ENCODE data around the gene IQSEC1. TPM values are rescaled to one million over a fixed set of nuclear protein-coding genes. Genes with fewer than 3 reads are reported as not detected.

The IQSEC1 gene
- total RNA-seq, 1 donor from 2014 or later = 63.1 TPM

DNA sequence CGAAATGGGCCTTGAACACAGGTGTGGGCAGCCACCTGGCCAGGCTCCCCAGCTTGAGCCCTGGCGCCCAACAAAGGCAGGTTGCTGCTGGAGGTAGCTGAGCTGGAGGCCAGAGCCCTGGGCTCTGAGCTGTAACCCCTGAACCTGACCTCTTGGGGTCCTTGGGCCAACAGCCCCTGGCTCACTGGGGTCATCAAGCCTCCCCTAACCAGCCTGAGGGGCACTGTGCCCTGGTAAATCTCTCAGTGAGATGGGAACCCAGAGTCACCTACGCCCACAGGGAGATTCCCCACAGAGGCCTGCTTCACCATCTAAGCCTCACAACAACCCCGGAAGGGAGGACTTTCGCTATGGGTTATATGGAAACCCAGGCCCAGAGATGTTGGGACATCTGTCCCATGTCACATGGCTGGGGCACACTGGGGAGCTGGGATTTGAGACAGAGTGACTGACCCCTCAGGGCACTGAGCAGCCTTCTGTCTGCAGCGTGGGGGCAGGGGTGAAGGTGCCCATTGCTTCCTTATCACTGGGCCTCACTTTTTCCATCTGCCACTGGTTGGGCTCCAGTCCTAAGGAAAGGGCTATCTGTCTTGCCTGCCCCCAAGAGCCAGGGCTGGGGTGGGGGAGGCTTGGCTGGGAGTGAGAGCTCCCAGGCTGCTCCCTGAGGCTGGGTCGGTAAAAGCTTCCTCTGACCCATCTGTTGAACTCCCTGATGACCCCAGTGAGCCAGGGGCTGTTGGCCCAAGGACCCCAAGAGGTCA is 59.1 kb downstream of the IQSEC1 start:
- no peak for DNase-seq

DNA sequence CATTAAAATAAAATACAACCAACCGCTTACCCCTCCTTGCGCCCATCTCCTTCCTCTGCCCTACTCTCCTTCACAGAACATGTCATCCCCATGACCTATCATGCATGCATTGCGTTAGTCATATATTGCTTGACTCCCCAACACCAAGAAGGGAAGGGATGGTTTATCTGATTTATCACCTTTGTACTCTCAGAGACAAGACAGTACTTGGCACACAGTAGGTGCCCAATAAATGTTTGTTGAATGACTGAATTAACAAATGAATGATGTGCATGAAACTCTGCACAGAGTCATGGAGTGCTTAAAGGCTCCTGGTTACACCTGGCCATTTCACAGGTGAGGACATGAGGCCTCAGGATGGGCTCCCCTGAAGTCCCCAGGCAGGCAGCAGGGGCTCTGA is 59.7 kb downstream of the IQSEC1 start:
- no peak for DNase-seq

DNA sequence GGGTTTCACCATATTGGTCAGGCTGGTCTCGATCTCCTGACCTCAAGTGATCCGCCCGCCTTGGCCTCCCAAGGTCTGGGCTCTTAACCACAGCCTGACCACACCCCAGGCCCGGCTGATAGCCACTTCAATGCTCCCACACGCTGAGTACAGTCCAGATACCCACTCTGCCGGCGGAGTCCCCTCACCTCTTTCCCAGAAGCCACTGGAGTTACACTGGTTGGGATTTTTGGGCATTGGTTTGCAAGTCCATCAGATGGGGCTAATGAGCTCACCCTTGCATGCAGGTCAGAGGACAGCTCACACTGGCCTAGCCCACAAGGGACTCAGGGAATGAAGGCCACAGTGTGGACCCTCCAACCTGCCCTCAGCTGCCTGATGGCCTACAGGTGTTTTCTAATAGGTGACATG is 60.1 kb downstream of the IQSEC1 start:
- no peak for DNase-seq

DNA sequence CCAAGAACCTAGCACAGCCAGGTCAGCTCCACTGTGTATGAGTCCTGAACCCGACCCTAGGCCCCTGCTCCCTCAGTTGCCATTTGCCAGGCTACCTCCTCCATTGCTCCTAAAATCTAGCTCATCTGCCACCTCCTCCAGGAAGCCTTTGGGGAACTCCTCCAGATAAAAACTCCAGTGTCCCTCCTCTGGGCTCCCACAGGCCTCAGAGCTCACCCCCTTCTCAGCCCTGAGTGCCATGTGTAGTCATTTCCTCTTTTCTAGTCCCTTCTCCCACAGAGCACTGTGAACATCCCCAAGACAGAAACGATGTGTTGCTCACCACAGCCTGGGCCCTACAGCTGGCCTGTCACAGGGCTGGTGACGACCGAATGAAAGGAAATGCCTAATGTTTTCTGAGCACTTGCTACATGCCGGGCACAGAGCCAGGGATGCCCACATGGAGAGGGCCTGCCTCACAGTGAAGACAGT is 61.0 kb downstream of the IQSEC1 start:
- peak; percentile 40 for DNase-seq

DNA sequence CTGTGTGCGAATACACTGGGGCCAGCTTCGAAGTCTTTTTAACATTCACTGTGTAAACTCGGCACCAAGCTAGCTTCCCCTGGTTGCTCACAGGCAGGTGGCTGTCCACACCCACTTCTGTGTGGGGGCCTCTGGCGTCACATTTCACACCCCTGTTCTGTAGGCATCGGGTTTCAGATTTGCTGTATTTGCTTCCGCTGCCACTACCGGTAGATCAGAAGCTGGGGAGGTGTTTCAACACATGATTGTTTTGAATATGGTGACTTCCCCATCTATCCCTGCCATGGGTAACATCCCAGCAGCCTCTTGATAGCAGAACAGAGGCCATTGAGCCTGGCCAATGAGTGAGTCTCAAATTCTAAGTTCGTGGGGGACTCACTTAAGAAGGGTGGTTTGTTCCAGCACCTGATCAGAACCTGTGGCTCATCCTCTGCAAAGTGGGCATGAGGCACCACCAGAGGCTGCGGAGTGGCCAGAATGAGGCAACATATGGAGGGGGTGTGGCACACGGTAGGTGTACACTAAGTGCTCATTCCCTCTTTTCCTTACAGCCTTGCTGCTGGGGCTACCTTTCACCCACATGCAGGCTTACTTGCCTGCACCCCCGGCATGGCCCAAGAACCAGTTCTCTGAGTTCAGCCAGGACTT is 61.5 kb downstream of the IQSEC1 start:
- DNase-seq = no peak

DNA sequence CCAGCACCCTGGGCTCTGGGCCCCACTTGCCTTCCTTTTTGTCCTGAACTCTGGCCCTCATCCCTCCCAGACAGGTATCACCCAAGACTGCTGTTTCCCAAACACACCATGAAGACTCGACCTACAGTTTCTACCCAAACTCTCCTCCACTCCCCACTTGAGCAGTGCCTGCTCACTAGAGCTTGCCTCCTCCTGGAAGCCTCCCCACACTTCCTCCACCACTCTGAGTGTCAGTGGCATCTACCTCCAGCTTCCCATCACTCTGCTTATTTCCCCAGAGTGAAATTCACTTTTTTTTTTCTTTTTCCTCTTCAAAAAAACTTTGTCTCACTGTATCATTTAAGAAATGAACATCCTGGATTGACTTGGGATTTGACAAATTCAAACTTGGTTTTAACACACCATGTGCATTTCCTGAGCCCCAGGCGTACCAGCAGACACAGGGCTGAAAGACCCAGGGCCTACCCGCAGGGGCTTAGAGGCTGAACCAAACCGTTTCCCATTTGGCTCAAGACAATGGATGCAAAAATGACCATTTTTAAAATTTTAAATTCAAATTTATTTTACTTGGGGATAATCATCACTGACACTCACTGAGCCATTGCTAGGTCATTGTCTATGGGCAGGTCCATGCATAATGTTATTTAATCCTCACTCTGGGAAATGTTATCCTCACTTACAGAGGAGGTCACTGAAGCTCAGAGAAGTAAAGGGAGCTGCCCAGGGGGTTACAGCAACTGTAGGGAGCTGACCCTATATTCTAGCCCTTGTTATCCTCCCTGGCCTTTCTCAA is 62.3 kb downstream of the IQSEC1 start:
- DNase-seq = no peak

DNA sequence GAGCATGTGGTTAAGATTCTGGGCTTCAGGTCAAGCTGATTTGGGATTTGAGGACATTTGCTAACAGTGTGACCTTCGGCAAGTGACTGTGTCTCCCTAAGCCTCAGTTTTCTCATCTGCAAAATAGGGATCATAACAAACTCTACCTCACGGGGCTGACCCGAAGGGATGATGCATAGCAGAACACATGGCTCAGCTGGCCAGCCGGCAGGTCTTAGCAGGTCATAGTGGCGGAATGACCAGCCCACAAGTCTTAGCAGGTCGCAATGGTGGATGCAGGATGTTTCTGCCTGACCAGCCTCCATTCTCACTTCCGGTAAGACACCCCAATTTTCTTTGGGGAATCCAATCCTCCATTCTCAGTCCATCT is 63.3 kb downstream of the IQSEC1 start:
- no peak for DNase-seq

DNA sequence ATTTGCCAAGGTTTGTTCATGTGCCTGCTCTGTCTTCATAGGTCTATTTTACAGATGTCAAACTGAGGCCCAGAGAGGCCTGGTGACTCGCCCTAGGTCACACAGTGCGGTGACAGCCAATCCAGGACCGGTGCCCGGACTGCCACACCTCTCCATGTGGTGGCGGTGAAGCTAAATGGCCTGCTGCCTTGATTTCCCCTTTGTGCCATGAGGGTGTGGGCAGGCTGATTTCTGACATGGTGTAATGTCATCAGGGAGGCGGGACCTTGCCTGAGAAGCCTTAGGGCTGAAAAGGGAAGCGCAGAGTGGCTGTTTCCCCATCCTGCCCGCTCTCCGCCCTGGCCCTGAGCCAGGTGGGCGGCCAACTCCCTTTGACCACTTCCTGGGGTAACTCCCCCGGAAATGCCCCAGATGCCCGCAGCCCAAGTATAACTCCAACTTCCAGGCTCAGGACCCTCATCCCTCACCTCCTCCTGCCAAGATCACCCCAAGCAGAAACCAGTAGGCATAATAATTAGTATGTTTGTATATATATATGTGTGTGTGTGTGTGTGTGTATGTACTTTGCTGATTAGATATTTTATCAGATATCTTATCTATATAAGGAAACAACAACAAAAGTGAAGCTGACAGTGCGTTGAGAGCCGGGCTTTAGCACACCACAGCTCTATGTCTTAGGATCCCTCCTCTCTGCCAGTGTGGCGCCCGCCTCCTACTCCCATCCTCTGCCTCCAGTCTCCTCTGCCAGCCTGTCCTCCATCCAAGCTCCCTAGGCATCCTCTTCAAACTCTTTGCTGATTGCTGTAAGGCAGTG is 63.9 kb downstream of the IQSEC1 start:
- DNase-seq = peak; percentile 42

DNA sequence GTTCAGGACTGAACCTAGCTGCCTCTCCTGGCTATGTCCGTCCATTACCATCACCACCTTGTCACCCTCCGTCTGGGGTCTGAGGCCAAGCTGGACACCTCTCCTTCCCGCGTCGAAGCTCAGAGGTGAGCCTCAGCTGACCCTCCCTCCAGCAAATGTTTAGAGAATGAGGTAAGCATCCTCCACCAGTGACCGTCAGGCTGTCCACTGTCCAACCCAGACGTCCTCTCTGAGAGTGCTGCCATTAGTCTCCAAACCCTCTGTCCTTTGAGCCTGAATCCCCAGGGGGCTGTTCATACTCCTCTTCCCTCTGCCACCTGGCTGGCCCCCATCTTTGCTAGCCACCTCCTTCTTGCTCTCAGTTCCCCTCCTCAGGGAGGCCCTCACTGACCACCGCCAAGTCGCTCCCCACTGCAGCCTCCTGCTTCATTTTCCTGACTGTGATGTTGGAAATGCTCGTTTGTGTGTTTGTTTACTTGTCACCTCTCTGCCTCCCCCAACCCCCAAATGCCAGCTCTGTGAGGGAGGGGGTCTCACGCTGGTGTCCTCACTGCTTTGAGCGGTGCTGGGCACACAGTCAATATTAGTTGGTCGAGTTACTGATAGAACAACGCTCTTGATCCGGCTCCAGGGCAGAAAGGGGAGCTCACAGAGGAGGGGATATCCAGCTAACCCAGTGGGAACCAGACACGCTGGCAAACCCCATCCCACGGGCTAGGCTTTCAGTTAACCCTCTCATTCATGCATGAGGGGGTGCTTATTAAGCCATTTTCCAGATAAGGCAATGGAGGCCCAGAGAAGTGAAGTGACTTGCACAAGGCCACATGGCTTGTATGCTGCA is 64.9 kb downstream of the IQSEC1 start:
- DNase-seq = no peak

DNA sequence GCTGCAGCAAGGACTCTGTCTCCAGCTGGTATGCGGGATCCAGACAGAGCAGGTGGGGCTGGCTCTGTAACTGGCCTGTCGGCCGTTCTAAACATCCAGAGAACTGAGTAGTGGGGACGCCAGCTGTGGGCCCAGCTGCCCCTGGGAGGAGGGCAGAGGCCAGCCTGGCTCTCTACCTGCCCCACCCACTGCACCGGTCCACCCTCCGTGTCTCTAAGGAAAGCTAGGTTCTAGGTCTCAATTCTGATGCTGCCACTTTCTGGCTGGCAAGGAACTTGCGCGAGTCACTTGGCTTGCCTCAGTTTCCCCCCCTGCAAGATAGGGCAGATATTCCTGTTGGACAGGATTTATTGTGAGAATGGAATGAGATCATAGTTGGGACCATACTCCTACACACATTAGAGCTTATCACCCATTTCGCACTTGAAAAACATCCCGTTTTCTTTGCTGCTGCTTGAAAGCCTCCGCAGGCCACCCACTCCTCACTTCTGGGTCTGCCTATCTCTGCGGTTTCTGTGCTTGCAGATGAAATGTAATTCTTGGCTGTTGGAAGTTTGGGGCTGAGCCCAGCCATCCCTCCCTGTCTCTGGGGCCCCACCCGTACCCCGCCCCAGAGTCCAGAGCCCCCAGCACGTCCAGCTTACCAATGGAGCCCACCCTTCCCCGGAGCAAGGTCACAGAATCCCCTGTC is 65.8 kb downstream of the IQSEC1 start:
- no peak for DNase-seq

DNA sequence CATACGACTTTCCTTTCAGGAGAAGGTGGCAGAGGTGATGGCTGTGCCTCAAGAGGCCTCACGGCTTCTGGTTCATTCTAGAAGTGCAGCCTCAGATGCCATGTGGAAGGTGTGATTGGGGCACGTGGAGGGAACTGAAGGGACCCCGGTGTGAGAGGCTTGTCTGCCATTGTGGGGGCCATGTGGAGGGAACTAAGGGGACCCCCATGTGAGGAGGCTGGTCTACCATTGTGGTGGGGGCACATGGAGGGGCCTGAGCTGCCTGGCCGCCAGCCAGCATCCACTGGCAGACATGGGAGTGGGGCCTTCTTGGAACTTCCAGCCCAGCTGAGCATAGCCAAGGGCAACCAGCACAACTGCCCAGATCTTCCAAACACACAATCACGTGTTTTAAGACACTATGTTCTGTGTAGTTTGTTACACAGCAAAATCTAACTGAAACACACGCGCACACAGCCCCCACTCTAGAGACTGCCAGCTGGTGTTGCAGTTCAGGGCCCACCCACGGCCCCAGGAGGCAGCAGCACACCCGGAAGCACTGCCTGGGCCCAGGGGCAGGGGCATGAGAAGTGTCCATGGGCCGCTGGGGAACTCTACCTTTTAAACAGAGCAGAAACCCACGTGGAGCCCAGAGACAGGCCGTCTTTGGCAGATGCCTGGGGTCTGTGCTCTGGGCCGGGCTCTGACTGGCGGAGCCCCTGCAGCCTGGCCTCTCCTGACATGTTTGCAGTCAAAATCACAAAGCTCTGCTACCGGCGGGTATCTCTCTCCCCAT is 66.8 kb downstream of the IQSEC1 start:
- no peak for DNase-seq

DNA sequence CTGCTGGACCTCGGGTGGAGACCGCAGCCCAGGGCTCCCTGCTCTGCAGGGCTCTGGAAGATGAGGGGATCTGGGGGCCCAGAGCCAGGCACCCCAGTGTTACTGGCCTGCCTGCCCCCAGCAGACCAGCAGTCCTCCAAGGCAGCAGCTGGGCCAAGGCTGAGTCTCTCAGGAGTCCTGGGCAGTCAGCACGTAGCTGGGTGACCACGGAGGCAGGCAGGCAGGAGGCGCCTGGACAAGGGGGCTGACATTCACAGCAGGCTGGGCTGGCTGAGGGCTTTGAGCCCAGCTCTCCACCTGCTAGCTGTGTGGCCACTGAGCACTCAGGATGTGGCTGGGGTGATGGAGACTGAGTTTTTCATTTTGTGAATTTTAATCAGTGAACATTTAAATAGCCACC is 67.9 kb downstream of the IQSEC1 start:
- DNase-seq = no peak

DNA sequence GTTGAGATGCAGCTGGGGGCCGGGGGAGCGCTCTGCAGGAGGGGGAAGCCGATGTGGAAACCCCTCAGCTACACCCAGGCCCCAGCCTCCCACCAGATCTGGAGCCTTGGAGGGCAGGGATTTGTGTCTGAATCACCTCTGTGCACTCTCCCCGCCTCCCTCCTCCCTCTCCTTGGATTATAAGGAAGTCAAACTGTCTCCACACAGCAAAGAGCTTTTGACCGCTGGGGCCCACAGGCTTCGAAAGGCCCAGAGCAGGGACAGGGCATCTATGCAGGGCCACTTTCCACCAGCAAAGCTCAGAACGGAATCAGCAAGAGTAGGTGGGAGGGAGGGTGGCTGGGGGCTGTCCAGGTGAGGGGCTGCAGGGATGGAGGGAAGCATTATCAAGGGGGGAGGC is 68.9 kb downstream of the IQSEC1 start:
- DNase-seq = no peak

DNA sequence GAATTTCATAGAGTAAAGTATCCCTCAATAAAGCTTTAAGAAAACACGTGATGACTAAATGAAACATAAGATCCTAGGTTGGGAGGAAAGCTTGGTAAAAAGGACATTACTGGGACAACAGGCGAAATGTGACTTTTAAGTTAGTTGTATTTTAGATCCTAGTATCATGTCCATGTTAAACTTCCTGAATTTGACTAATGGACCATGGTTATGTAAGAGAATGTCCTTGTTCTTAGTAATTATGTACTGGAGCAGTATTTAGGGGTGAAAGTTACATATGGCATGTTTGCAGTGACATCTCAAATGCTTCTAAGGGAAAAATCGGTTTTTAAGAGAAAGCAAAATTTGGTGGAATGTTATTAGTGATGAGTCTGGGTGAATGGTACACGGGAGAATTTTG is 69.6 kb downstream of the IQSEC1 start:
- no peak for DNase-seq

DNA sequence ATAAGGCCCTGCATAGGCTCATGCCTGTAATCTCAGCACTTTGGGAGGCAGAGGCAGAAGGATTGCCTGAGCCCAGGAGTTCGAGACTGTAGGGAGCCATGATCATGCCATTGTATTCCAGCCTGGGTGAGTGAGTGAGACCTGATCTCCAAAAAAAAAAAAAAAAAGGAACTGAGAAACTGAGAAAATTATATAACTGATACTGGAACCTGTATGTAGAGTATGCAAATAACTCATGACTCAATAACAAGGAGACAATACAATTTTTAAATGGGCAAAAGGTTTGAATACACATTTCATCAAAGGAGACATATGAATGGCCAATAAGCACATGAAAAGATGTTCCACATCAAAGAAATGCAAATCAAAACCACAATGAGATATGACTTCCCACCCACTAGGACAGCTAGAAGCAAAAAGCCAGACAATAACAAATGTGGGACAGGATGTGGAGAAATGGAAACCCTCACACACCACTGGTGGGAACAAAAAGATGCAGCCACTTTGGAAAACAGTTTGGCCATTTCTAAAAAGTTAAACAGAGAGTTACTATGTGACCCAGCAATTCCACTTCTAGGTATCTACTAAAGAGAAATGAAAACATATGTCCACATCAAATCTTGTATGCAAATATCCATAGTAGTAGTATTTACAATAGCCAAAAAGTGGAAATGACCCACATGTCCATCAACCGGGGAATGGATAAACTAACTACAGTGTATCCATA is 70.7 kb downstream of the IQSEC1 start:
- DNase-seq = no peak

DNA sequence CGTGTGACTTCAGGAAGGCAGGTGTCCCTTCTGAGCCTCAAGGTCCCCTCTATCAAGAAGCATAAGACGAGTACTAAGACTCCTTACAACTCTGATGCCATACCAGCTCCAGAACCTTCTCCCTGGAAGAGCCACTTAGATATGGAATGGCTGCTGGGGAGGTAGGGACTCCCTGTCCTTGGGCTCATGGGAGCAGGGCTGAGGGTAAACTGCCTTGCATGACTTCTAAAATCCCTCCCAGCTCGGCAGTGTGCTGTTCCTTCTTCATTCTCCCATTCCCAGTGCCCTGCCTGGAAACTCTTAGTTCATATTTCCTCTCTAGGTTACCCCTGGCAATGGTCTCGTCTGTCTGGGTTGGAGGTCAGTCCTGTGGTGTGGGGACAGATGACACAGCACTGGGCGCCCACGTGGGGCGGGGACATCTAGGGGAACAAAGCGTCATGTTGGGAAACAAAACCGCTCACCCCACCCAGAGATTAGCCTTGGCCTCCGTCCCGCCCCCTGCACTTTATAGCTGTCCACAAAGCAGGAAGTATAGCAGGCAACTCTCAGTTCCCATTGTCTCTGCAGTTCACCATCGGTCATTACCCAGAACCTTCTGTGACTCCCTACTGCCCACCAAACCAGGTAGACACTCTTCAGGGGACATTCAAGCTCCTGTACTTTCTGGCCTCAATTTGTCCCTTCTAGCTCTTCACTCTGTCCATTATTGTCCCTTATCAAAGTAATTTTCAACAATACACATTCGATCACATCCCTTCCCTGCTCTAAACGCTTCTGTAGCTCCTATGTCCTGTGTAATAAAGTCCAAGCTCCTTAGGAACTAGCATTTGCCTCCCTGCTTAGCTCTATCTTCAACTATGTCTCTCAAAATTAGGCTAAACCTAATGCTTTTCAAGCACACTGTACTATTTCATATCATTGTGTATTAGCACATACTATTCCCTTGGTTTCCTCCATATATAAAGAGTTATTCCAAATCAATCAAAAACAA is 73.8 kb downstream of the IQSEC1 start:
- no peak for DNase-seq

DNA sequence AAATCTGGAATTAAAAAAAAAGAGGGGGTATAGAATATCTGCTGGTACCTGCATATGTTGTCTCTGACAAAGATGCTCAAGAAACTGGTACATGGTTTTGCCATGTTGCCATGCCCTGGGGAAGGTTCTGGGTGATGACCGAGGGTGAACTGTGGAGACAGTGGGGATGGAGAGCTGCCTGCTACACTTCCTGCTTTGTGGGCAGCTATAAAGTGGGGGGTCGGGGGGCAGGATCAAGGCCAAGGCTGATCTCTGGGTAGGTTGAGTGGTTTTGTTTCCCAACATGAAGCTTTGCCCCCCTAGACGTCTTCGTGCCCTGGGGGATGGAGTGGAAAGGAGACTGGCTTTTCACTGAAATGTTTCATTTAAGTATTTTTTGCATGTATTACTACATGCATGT is 74.6 kb downstream of the IQSEC1 start:
- DNase-seq = no peak

DNA sequence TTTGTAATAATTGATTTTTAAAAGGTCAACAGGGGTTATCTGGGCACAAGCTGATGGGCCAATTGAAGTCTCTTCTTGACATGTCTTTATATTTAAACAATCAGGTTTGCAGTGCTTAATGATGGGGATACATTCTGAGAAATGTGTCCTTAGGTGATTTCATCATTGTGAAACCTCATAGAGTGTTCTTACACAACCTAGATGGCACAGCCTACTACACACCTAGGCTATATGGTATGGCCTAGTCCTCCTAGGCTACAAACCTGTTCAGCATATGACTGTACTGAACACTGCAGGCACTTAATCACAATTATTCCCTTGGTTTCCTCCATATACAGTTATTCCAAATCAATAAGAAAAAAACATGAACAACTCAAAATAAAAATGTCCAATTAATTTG is 75.8 kb downstream of the IQSEC1 start:
- no peak for DNase-seq

DNA sequence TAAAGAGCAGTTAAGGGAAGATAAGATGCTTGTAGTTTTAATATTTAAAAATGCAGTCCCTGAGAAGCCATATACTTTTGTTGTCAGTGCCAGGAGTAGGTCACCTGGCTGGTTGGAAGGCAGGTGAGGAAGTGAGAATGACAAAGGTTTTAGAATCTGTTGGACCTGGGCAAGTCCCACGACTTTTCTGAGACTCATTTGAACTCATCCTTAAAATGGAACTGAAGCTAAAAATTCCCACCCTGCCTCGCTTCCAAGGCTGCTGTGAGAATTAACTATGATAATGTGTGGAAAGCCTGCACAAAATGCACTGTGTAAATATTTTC is 77.1 kb downstream of the IQSEC1 start:
- DNase-seq = no peak
